GM12864 (cell line): ENCODE results near the gene NMT1.

Experiments used
- DNase-seq: peaks from one replicate; pipeline ENCODE4 v3.0.0-alpha.2; 2011; ENCODE audit warnings: low read depth
- H3K4me3 ChIP-seq: 2 replicates; pipeline ENCODE4 v1.5.1; 2011; ENCODE audit warnings: mild to moderate bottlenecking, low read depth, low read length, control low read depth
- TF ChIP-seq, protein P1 (sequence below): IDR thresholded peaks from 2 replicates; pipeline ENCODE4 v1.5.1; 2011; ENCODE audit warnings: low read depth, mild to moderate bottlenecking, moderate library complexity, low read length, control low read depth, inconsistent platforms; ENCODE audit errors: missing control alignments

The NMT1 gene

GRCh38 chr17:45029758-45030423 is 31.2 kb upstream of the NMT1 start:
- H3K4me3 ChIP-seq = no peak overlapping the region
- TF ChIP-seq, protein P1, sequence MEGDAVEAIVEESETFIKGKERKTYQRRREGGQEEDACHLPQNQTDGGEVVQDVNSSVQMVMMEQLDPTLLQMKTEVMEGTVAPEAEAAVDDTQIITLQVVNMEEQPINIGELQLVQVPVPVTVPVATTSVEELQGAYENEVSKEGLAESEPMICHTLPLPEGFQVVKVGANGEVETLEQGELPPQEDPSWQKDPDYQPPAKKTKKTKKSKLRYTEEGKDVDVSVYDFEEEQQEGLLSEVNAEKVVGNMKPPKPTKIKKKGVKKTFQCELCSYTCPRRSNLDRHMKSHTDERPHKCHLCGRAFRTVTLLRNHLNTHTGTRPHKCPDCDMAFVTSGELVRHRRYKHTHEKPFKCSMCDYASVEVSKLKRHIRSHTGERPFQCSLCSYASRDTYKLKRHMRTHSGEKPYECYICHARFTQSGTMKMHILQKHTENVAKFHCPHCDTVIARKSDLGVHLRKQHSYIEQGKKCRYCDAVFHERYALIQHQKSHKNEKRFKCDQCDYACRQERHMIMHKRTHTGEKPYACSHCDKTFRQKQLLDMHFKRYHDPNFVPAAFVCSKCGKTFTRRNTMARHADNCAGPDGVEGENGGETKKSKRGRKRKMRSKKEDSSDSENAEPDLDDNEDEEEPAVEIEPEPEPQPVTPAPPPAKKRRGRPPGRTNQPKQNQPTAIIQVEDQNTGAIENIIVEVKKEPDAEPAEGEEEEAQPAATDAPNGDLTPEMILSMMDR = peak; percentile 1
- DNase-seq = no peak

DNA sequence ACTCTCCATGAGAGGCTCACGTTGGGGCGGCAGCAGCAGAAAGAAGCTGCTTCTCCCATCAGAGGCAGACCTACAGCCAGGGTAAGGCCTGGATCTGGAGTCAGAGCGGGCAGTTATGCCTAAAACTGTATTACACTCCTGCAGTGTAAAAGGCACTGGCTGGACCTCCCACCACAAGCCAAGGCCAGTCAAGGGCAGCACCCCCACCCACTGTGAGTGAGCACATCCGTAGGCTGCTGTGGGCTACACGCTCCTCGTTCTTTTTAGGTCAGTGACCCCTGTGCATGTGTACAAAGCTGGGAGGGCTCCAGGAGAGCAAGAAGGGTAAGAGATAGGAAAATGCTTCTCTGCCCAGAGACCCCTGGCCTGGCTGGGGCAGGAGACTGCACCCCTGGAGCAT is 30.4 kb upstream of the NMT1 start:
- TF ChIP-seq, protein P1 = no peak
- DNase-seq = no peak
- H3K4me3 ChIP-seq = no peak overlapping the region

DNA sequence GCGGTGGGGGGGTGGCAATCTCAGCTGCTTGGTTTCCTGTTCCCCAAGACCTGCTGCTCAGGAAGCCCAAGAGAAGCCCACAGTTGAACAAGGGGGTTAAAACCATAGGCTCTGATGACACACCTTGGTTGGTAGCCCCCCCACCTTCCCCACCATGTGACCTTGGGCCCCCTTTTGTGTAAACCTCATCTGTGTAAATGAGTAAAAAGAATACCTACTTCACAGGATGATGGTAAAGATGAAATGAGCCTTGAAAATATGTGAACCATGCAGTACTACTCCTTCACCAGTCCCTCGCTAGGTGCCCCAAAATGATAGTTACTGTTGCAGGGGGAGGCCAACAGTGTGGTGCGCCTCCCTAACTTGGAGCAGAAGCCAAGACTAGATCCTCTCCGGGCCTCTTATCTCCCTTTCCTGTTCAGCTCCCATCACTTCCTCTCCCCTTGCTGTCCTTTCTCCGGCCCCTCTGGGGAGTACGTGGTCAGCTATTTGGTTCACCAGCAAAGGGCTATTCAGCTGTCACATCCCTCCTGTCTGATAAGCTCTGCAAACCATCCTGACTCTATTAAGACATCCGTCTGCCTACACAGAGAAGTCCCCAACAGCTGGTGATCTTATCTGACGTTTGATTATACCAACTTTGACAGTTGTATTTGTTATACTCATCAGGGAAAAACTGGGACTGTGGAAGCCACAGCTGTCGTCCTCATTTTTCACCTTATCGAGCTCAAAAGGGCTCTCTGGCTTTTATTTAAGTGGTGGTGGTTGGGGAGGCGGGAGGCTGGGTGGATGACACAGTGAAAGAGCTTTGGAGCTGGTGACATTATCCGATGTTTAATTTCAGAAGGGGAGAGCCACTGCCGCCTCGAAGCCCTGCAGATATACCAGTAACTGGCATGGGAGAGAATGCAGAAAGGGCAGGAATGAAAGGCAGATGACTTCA is 29.6 kb upstream of the NMT1 start:
- TF ChIP-seq, protein P1 = no peak
- no peak overlapping the region for H3K4me3 ChIP-seq
- no peak for DNase-seq

DNA sequence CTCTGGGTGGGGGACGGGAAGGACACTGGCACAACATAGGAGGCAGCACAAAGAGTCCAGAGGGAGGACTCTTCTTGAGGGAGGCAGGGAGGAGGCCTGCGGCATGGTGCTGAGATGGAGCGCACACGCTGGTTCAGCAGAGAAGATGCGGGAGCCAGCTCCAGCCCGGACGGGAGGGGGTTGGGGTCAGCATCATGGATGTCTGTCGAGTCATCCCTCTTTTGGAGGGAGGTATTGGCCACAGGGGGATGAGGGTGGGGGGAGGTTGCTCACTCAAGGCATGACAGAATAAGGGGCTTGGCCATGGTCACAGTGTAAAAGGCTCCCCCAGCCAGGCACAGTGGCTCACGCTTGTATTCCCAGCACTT is 29.0 kb upstream of the NMT1 start:
- DNase-seq = no peak

DNA sequence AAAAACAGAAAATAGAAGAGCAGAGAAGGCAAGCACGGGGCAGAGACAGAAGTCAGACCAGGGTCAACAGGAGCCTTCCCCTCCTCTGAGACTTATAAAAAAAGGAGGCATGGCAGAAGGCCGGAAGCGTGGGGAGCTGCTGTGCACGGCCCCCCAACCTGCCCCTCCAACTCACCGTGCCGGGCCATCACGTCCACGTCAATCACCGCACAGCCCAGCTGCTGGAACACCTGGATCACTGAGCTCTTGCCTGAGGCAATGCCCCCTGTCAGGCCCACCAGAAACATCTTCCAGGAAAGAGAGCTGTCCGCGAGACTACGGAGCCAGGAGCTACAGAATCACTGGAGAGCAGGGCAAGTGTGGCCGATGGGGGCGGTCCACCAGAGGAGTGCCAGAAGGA is 26.5 kb upstream of the NMT1 start:
- TF ChIP-seq, protein P1 = no peak
- no peak overlapping the region for H3K4me3 ChIP-seq
- no peak for DNase-seq

More for the DNA sequence above, 29.0 kb upstream of the NMT1 start:
- TF ChIP-seq, protein P1 = no peak
- H3K4me3 ChIP-seq = no peak overlapping the region

DNA sequence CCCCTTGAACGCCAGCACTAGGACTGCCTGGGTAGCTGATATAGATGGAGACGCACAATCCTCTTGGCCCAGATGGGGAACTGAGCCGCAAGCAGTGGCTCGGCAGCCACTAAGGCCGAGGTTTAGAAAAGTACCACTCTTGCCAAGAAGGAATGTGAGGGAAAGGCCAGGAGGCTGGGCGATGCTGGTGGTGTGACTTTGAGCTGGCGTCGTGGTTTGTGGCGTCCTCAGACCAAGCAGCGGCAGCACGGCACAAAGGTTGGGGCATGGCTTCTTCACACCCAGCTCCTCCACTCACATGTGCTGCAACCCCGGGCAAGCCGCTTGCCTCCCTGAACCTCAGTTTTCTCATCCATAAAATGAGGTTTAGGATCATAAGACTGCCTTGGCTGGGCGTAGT is 25.3 kb upstream of the NMT1 start:
- no peak for DNase-seq
- H3K4me3 ChIP-seq = no peak overlapping the region
- TF ChIP-seq, protein P1 = no peak

GRCh38 chr17:45036691-45037090 is 24.4 kb upstream of the NMT1 start:
- no peak overlapping the region for H3K4me3 ChIP-seq
- TF ChIP-seq, protein P1 = no peak
- no peak for DNase-seq
